ENCODE results near the gene TMEM147.

DNA sequence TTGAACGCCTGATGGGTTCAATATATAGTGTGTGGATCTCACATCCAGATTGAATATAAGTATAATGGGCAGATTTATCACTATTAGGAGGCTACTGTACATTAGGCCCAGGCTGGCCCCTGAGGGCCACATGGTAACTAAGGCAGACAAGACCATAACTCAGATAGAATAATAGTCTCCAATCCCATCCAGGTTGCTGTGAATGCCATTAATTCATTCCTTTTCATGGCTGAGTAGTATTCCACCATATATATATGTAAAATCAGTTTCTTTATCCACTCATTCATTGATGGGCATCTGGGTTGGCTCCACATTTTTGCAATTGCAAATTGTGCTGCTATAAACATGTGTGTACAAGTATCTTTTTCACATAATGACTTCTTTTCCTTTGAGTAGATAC, 32.5 kb downstream of the TMEM147 start:
- no peak for TF ChIP-seq CEBPB (IDR thresholded peaks at IDR 0.05)
- TF ChIP-seq CBX8 (IDR thresholded peaks at IDR 0.05) = no peak
- no peak for TF ChIP-seq POLR2A (IDR thresholded peaks at IDR 0.05; ENCODE audit: low read length)
- no peak for TF ChIP-seq EP300 (IDR thresholded peaks at IDR 0.05)
- no peak for TF ChIP-seq MAFK (IDR thresholded peaks at IDR 0.05; ENCODE audit: partially characterized antibody)
- TF ChIP-seq, protein P1, sequence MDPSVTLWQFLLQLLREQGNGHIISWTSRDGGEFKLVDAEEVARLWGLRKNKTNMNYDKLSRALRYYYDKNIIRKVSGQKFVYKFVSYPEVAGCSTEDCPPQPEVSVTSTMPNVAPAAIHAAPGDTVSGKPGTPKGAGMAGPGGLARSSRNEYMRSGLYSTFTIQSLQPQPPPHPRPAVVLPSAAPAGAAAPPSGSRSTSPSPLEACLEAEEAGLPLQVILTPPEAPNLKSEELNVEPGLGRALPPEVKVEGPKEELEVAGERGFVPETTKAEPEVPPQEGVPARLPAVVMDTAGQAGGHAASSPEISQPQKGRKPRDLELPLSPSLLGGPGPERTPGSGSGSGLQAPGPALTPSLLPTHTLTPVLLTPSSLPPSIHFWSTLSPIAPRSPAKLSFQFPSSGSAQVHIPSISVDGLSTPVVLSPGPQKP (IDR thresholded peaks at IDR 0.05; ENCODE audit: low read depth, low read length) = no peak
- no peak for TF ChIP-seq CHD2 (IDR thresholded peaks at IDR 0.05; ENCODE audit: low read length, partially characterized antibody)
- no peak for TF ChIP-seq PHF8 (IDR thresholded peaks at IDR 0.05; ENCODE audit: borderline replicate concordance, low read depth)
- TF ChIP-seq, protein P2, sequence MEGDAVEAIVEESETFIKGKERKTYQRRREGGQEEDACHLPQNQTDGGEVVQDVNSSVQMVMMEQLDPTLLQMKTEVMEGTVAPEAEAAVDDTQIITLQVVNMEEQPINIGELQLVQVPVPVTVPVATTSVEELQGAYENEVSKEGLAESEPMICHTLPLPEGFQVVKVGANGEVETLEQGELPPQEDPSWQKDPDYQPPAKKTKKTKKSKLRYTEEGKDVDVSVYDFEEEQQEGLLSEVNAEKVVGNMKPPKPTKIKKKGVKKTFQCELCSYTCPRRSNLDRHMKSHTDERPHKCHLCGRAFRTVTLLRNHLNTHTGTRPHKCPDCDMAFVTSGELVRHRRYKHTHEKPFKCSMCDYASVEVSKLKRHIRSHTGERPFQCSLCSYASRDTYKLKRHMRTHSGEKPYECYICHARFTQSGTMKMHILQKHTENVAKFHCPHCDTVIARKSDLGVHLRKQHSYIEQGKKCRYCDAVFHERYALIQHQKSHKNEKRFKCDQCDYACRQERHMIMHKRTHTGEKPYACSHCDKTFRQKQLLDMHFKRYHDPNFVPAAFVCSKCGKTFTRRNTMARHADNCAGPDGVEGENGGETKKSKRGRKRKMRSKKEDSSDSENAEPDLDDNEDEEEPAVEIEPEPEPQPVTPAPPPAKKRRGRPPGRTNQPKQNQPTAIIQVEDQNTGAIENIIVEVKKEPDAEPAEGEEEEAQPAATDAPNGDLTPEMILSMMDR (IDR thresholded peaks at IDR 0.05) = no peak
- TF ChIP-seq RCOR1 (IDR thresholded peaks at IDR 0.05; ENCODE audit: low read depth, low read length) = no peak
